ENCODE results near the gene LTBR. TPM values are rescaled to one million over a fixed set of nuclear protein-coding genes. Genes with fewer than 3 reads are reported as not detected.
A peak's percentile ranks its signal among the peaks of the same experiment; 100 is the strongest.

LTBR gene
- polyA plus RNA-seq, 1 donor = 132 TPM

- Histone ChIP-seq H3K9me3 (ENCODE audit: control insufficient read depth, low read depth, low read length) (no peaks in the 10 kb centered on the region), H3K4me1 (ENCODE audit: control insufficient read depth, insufficient read depth, low read length) (no peaks in the 10 kb centered on the region), H3K4me3 (ENCODE audit: low read length) (no peak overlapping the region), H3K27me3 (ENCODE audit: control insufficient read depth, insufficient read depth, low read length) (no peaks in the 10 kb centered on the region), H3K27ac (ENCODE audit: low read length) (no peak overlapping the region), H3K36me3 (ENCODE audit: control insufficient read depth, insufficient read depth, low read length) (no peaks in the 10 kb centered on the region)
- 83% methylated on average over 4 of the region's 6 CpGs for WGBS (ENCODE audit: insufficient coverage, low lambda C conversion rate)
- no peak for DNase-seq
These were observed 22.0 kb downstream of the LTBR start for GRCh38 chr12:6405963-6406362.

GRCh38 chr12:6407236-6407954 is 23.4 kb downstream of the LTBR start:
- DNase-seq = no peak
- Histone ChIP-seq H3K4me1 (ENCODE audit: control insufficient read depth, insufficient read depth, low read length) (no peaks in the 10 kb centered on the region), H3K4me3 (ENCODE audit: low read length) (no peak overlapping the region), H3K9me3 (ENCODE audit: control insufficient read depth, low read depth, low read length) (no peaks in the 10 kb centered on the region), H3K27me3 (ENCODE audit: control insufficient read depth, insufficient read depth, low read length) (no peaks in the 10 kb centered on the region), H3K27ac (ENCODE audit: low read length) (no peak overlapping the region), H3K36me3 (ENCODE audit: control insufficient read depth, insufficient read depth, low read length) (no peaks in the 10 kb centered on the region)
- WGBS (ENCODE audit: insufficient coverage, low lambda C conversion rate) = 100% methylated on average over 1 of the region's 10 CpGs

GRCh38 chr12:6416596-6416995 is 32.6 kb downstream of the LTBR start:
- no peaks in the 10 kb centered on the region for H3K36me3 ChIP-seq (ENCODE audit: control insufficient read depth, insufficient read depth, low read length)
- no peaks in the 10 kb centered on the region for H3K27me3 ChIP-seq (ENCODE audit: control insufficient read depth, insufficient read depth, low read length)
- no peak overlapping the region for H3K27ac ChIP-seq (ENCODE audit: low read length)
- no peak for DNase-seq
- no peaks in the 10 kb centered on the region for H3K9me3 ChIP-seq (ENCODE audit: control insufficient read depth, low read depth, low read length)
- no peak overlapping the region for H3K4me3 ChIP-seq (ENCODE audit: low read length)
- H3K4me1 ChIP-seq (ENCODE audit: control insufficient read depth, insufficient read depth, low read length) = no peaks in the 10 kb centered on the region
- 100% methylated on average over 2 of the region's 3 CpGs for WGBS (ENCODE audit: insufficient coverage, low lambda C conversion rate)

GRCh38 chr12:6418796-6419195 is 34.8 kb downstream of the LTBR start:
- DNase-seq = no peak
- no peaks in the 10 kb centered on the region for H3K27me3 ChIP-seq (ENCODE audit: control insufficient read depth, insufficient read depth, low read length)
- no CpG with 5 or more reads among the region's 6 CpGs for WGBS (ENCODE audit: insufficient coverage, low lambda C conversion rate)
- H3K36me3 ChIP-seq (ENCODE audit: control insufficient read depth, insufficient read depth, low read length) = no peaks in the 10 kb centered on the region
- H3K27ac ChIP-seq (ENCODE audit: low read length) = no peak overlapping the region
- H3K9me3 ChIP-seq (ENCODE audit: control insufficient read depth, low read depth, low read length) = no peaks in the 10 kb centered on the region
- H3K4me3 ChIP-seq (ENCODE audit: low read length) = no peak overlapping the region
- H3K4me1 ChIP-seq (ENCODE audit: control insufficient read depth, insufficient read depth, low read length) = peaks cover 2% of the 10 kb centered on the region

GRCh38 chr12:6420364-6420763 is 36.4 kb downstream of the LTBR start:
- no peaks in the 10 kb centered on the region for H3K36me3 ChIP-seq (ENCODE audit: control insufficient read depth, insufficient read depth, low read length)
- H3K27me3 ChIP-seq (ENCODE audit: control insufficient read depth, insufficient read depth, low read length) = no peaks in the 10 kb centered on the region
- no peaks in the 10 kb centered on the region for H3K9me3 ChIP-seq (ENCODE audit: control insufficient read depth, low read depth, low read length)
- no peak overlapping the region for H3K4me3 ChIP-seq (ENCODE audit: low read length)
- DNase-seq = no peak
- H3K27ac ChIP-seq (ENCODE audit: low read length) = no peak overlapping the region
- no CpG with 5 or more reads among the region's 4 CpGs for WGBS (ENCODE audit: insufficient coverage, low lambda C conversion rate)
- peaks cover 2% of the 10 kb centered on the region for H3K4me1 ChIP-seq (ENCODE audit: control insufficient read depth, insufficient read depth, low read length)

GRCh38 chr12:6423267-6424007 is 39.5 kb downstream of the LTBR start:
- DNase-seq = peak; percentile 88 to 91
- Histone ChIP-seq H3K36me3 (ENCODE audit: control insufficient read depth, insufficient read depth, low read length) (no peaks in the 10 kb centered on the region), H3K4me3 (ENCODE audit: low read length) (no peak overlapping the region), H3K27ac (ENCODE audit: low read length) (no peak overlapping the region), H3K27me3 (ENCODE audit: control insufficient read depth, insufficient read depth, low read length) (no peaks in the 10 kb centered on the region), H3K4me1 (ENCODE audit: control insufficient read depth, insufficient read depth, low read length) (peaks cover 2% of the 10 kb centered on the region), H3K9me3 (ENCODE audit: control insufficient read depth, low read depth, low read length) (no peaks in the 10 kb centered on the region)
- WGBS (ENCODE audit: insufficient coverage, low lambda C conversion rate) = no CpG with 5 or more reads among the region's 9 CpGs

- Histone ChIP-seq H3K4me1 (ENCODE audit: control insufficient read depth, insufficient read depth, low read length) (peaks cover 2% of the 10 kb centered on the region), H3K36me3 (ENCODE audit: control insufficient read depth, insufficient read depth, low read length) (no peaks in the 10 kb centered on the region), H3K27ac (ENCODE audit: low read length) (no peak overlapping the region), H3K4me3 (ENCODE audit: low read length) (no peak overlapping the region), H3K9me3 (ENCODE audit: control insufficient read depth, low read depth, low read length) (no peaks in the 10 kb centered on the region), H3K27me3 (ENCODE audit: control insufficient read depth, insufficient read depth, low read length) (no peaks in the 10 kb centered on the region)
- WGBS (ENCODE audit: insufficient coverage, low lambda C conversion rate) = no CpG with 5 or more reads among the region's 6 CpGs
- no peak for DNase-seq
These were observed 40.0 kb downstream of the LTBR start for GRCh38 chr12:6424008-6424347.

GRCh38 chr12:6424866-6425265 is 40.9 kb downstream of the LTBR start:
- Histone ChIP-seq H3K9me3 (ENCODE audit: control insufficient read depth, low read depth, low read length) (no peaks in the 10 kb centered on the region), H3K27me3 (ENCODE audit: control insufficient read depth, insufficient read depth, low read length) (no peaks in the 10 kb centered on the region), H3K36me3 (ENCODE audit: control insufficient read depth, insufficient read depth, low read length) (no peaks in the 10 kb centered on the region), H3K4me1 (ENCODE audit: control insufficient read depth, insufficient read depth, low read length) (peaks cover 2% of the 10 kb centered on the region), H3K27ac (ENCODE audit: low read length) (no peak overlapping the region), H3K4me3 (ENCODE audit: low read length) (no peak overlapping the region)
- WGBS (ENCODE audit: insufficient coverage, low lambda C conversion rate) = no CpG with 5 or more reads among the region's 8 CpGs
- no peak for DNase-seq

- Histone ChIP-seq H3K4me3 (ENCODE audit: low read length) (no peak overlapping the region), H3K36me3 (ENCODE audit: control insufficient read depth, insufficient read depth, low read length) (no peaks in the 10 kb centered on the region), H3K27me3 (ENCODE audit: control insufficient read depth, insufficient read depth, low read length) (no peaks in the 10 kb centered on the region), H3K4me1 (ENCODE audit: control insufficient read depth, insufficient read depth, low read length) (peaks cover 2% of the 10 kb centered on the region), H3K9me3 (ENCODE audit: control insufficient read depth, low read depth, low read length) (no peaks in the 10 kb centered on the region), H3K27ac (ENCODE audit: low read length) (no peak overlapping the region)
- WGBS (ENCODE audit: insufficient coverage, low lambda C conversion rate) = 78% methylated on average over 4 of the region's 23 CpGs
- peak; percentile 47 to 70 for DNase-seq
These were observed 41.9 kb downstream of the LTBR start for GRCh38 chr12:6425590-6426531.

GRCh38 chr12:6426882-6427671 is 43.1 kb downstream of the LTBR start:
- no peak overlapping the region for H3K27ac ChIP-seq (ENCODE audit: low read length)
- DNase-seq = no peak

More at GRCh38 chr12:6426882-6427671, 43.1 kb downstream of the LTBR start:
- Histone ChIP-seq H3K27me3 (ENCODE audit: control insufficient read depth, insufficient read depth, low read length) (no peaks in the 10 kb centered on the region), H3K4me1 (ENCODE audit: control insufficient read depth, insufficient read depth, low read length) (peaks cover 2% of the 10 kb centered on the region), H3K4me3 (ENCODE audit: low read length) (no peak overlapping the region), H3K36me3 (ENCODE audit: control insufficient read depth, insufficient read depth, low read length) (no peaks in the 10 kb centered on the region), H3K9me3 (ENCODE audit: control insufficient read depth, low read depth, low read length) (no peaks in the 10 kb centered on the region)
- WGBS (ENCODE audit: insufficient coverage, low lambda C conversion rate) = 93% methylated on average over 2 of the region's 14 CpGs

Measured in large intestine (tissue), 3 donors.